Measurements from ENCODE around the gene FAM131A.
A peak's percentile ranks its signal among the peaks of the same experiment; 100 is the strongest.

The FAM131A gene

DNA sequence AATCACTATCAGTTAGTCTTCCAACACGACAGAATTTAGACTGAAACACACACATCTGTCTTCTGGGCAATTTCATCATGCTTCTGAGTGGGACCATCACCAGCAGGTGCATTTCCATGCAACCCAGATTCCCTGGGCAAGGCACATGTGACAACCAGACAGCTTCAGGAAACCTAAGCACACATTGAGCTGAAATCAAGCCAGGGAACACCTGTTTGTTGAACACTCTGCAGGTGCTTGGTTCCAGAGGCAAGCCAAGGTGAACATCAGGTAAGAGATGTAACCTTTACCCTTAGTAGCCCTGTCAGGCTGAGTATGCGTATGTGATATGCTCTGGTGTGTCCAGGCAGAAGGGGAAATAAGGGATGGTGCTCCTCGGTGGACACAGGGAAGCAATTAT is 41.6 kb upstream of the FAM131A start:
- TF ChIP-seq SIN3A (IDR thresholded peaks at IDR 0.05; ENCODE audit: borderline replicate concordance, insufficient read depth, low read length) (no peak), POLR2AphosphoS5 (IDR thresholded peaks at IDR 0.05; ENCODE audit: low read depth, low read length) (no peak), TAF1 (IDR thresholded peaks at IDR 0.05; ENCODE audit: borderline replicate concordance, insufficient read depth, low read length) (no peak), FOXP2 (optimal IDR thresholded peaks at IDR 0.05; ENCODE audit: borderline replicate concordance, extremely low read depth, extremely low read length, insufficient read depth) (no peak)
- TF ChIP-seq, protein P1, sequence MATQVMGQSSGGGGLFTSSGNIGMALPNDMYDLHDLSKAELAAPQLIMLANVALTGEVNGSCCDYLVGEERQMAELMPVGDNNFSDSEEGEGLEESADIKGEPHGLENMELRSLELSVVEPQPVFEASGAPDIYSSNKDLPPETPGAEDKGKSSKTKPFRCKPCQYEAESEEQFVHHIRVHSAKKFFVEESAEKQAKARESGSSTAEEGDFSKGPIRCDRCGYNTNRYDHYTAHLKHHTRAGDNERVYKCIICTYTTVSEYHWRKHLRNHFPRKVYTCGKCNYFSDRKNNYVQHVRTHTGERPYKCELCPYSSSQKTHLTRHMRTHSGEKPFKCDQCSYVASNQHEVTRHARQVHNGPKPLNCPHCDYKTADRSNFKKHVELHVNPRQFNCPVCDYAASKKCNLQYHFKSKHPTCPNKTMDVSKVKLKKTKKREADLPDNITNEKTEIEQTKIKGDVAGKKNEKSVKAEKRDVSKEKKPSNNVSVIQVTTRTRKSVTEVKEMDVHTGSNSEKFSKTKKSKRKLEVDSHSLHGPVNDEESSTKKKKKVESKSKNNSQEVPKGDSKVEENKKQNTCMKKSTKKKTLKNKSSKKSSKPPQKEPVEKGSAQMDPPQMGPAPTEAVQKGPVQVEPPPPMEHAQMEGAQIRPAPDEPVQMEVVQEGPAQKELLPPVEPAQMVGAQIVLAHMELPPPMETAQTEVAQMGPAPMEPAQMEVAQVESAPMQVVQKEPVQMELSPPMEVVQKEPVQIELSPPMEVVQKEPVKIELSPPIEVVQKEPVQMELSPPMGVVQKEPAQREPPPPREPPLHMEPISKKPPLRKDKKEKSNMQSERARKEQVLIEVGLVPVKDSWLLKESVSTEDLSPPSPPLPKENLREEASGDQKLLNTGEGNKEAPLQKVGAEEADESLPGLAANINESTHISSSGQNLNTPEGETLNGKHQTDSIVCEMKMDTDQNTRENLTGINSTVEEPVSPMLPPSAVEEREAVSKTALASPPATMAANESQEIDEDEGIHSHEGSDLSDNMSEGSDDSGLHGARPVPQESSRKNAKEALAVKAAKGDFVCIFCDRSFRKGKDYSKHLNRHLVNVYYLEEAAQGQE (IDR thresholded peaks at IDR 0.05; ENCODE audit: insufficient read depth in 1 of 2, low read depth in 2 of 2, low read length in 2 of 2), result no peak

DNA sequence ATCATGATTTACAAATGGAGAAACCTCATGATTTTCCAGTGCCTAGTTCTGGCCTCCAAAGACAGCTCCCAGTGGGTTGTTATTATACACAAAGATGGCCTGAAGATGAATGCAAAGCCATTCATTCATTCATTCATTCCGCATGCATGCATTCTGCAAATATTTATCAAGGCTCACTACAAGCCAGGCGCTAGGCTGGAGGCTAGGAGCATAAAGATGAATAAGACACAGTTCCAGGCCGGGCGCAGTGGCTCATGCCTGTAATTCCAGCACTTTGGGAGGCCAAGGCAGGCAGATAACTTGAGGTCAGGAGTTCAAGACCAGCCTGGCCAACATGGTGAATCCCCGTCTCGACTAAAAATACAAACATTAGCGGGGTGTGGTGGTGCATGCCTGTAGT is 40.8 kb upstream of the FAM131A start:
- TF ChIP-seq SIN3A (IDR thresholded peaks at IDR 0.05; ENCODE audit: borderline replicate concordance, insufficient read depth, low read length), result no peak
- TF ChIP-seq TAF1 (IDR thresholded peaks at IDR 0.05; ENCODE audit: borderline replicate concordance, insufficient read depth, low read length), result no peak
- TF ChIP-seq FOXP2 (optimal IDR thresholded peaks at IDR 0.05; ENCODE audit: borderline replicate concordance, extremely low read depth, extremely low read length, insufficient read depth), result no peak
- TF ChIP-seq POLR2AphosphoS5 (IDR thresholded peaks at IDR 0.05; ENCODE audit: low read depth, low read length), result no peak
- TF ChIP-seq, protein P1 (IDR thresholded peaks at IDR 0.05; ENCODE audit: insufficient read depth in 1 of 2, low read depth in 2 of 2, low read length in 2 of 2), result no peak

DNA sequence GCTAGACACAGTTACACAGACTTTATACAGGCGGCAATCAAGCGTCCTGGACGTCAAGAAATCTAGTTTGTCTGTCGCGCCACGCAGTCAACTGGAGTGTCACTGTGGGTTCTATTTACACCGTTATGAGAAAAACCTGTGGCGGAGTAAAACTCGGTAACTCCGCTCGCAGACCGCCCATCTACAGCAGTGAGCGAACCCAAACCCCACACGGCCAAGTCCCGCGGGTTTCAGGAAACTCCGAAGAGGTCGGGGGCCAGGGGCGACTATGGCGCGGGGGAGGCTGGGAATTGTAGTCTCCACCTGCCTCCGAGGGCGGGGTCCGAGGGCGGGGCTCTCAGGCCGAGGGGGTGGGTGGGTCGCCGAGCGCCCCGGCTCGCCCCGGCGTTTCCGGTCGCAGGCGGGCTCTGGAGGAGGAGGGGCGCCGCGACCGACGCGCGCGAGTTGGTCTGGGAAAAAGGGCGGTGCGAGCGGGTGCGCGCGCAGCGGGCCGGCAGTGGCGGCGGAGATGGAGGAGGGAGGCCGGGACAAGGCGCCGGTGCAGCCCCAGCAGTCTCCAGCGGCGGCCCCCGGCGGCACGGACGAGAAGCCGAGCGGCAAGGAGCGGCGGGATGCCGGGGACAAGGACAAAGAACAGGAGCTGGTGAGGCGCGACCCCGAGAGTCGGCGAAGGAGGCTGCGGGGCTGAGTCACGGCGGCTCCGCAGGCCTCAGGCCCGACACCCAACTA is 38.5 kb upstream of the FAM131A start, which contains the start of gene PSMD2:
Gene PSMD2 (plus strand): TSS at position 483 of the 729 bp plus-strand sequence. CDS start 26 bp downstream, at position 509.
- TF ChIP-seq, protein P1 (IDR thresholded peaks at IDR 0.05; ENCODE audit: insufficient read depth in 1 of 2, low read depth in 2 of 2, low read length in 2 of 2), result no peak
- TF ChIP-seq TAF1 (IDR thresholded peaks at IDR 0.05; ENCODE audit: borderline replicate concordance, insufficient read depth, low read length) (0 out of 2 replicates have a peak, but pooled peaks have one; percentile 56), FOXP2 (optimal IDR thresholded peaks at IDR 0.05; ENCODE audit: borderline replicate concordance, extremely low read depth, extremely low read length, insufficient read depth) (peak; percentile 76), POLR2AphosphoS5 (IDR thresholded peaks at IDR 0.05; ENCODE audit: low read depth, low read length) (peak; percentile 67), SIN3A (IDR thresholded peaks at IDR 0.05; ENCODE audit: borderline replicate concordance, insufficient read depth, low read length) (no peak)

DNA sequence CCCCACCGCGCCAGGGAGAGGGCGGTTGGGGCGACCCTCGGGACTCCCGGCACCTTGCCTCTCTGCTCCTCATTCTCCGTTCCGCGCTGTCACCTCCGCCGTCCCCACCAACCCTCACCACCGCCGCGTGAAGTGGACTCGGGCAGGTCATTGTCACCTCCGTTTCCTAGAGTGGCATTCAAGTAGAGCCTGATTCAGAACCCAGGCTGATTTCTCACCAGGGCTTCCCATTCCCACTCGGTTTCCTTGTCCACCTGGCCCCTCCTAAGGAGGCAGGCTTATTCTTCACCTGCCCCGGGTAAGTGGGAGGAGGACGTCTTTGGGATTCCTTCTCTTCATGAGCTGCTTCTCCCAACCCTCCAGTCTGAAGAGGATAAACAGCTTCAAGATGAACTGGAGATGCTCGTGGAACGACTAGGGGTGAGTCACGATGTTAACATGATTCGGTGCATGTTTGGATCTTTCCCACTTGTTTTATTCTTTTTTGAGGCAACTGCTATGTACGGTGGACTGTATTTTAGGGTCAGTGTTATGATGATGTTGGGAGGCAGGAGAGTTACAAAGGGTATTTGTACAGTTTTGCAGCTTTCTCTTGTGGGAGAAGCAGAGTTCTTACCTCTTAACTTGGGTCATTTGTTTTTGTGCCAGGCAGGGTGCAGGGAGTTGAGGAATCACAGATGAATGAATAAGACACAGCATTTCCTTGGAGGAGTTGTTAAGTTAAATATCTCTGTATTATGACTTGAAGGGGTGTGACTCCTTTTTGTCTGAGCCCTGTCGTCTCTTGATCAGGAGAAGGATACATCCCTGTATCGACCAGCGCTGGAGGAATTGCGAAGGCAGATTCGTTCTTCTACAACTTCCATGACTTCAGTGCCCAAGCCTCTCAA is 37.7 kb upstream of the FAM131A start:
- TF ChIP-seq POLR2AphosphoS5 (IDR thresholded peaks at IDR 0.05; ENCODE audit: low read depth, low read length) (no peak), FOXP2 (optimal IDR thresholded peaks at IDR 0.05; ENCODE audit: borderline replicate concordance, extremely low read depth, extremely low read length, insufficient read depth) (no peak), TAF1 (IDR thresholded peaks at IDR 0.05; ENCODE audit: borderline replicate concordance, insufficient read depth, low read length) (no peak), SIN3A (IDR thresholded peaks at IDR 0.05; ENCODE audit: borderline replicate concordance, insufficient read depth, low read length) (no peak; the same call in 1 of the 2 replicates)
- TF ChIP-seq, protein P1 (IDR thresholded peaks at IDR 0.05; ENCODE audit: insufficient read depth in 1 of 2, low read depth in 2 of 2, low read length in 2 of 2), result no peak
